Liver (tissue), 9 donors: ENCODE results near the gene ZNF189. TPM values are rescaled to one million over a fixed set of nuclear protein-coding genes. Genes with fewer than 3 reads are reported as not detected.

Source experiments
- DNase-seq: peaks from one replicate; pipeline ENCODE4 v3.0.0-alpha.2; 2017; ENCODE audit warnings: low spot score
- H3K27ac ChIP-seq, 2 donors: one replicate each; pipeline ENCODE4 v1.7.0; 2013; ENCODE audit warnings: inconsistent platforms in 2 of 2, low read length in 2 of 2, control low read depth in 1 of 2, low read depth in 1 of 2, mild to moderate bottlenecking in 1 of 2
- H3K27me3 ChIP-seq, 4 donors: one replicate each; pipeline versions ENCODE4 v1.6.1 to v1.7.0; 2013; ENCODE audit warnings: low read length in 3 of 4, inconsistent platforms in 1 of 4, mild to moderate bottlenecking in 1 of 4, moderate library complexity in 1 of 4; ENCODE audit not compliant: control insufficient read depth in 4 of 4, insufficient read depth in 4 of 4
- H3K36me3 ChIP-seq, 4 donors: one replicate each; pipeline versions ENCODE4 v1.6.1 to v1.7.0; 2013; ENCODE audit warnings: low read length in 3 of 4, mild to moderate bottlenecking in 3 of 4, low read depth in 1 of 4, moderate library complexity in 1 of 4; ENCODE audit not compliant: control insufficient read depth in 4 of 4, insufficient read depth in 3 of 4
- H3K4me1 ChIP-seq, 4 donors: one replicate each; pipeline versions ENCODE4 v1.6.1 to v1.7.0; 2013; ENCODE audit warnings: low read length in 3 of 4, mild to moderate bottlenecking in 3 of 4, moderate library complexity in 1 of 4; ENCODE audit not compliant: control insufficient read depth in 4 of 4, insufficient read depth in 4 of 4
- H3K4me3 ChIP-seq, 3 donors: one replicate each; pipeline versions ENCODE4 v1.6.1 to v1.7.0; 2013; ENCODE audit warnings: low read length in 3 of 3, control low read depth in 1 of 3, low read depth in 1 of 3, mild to moderate bottlenecking in 1 of 3
- H3K9ac ChIP-seq, 2 donors: one replicate each; pipeline ENCODE4 v1.7.0; 2013; ENCODE audit warnings: low read length in 2 of 2, mild to moderate bottlenecking in 2 of 2, moderate library complexity in 2 of 2, control low read depth in 1 of 2, low read depth in 1 of 2
- H3K9me3 ChIP-seq, 4 donors: one replicate each; pipeline versions ENCODE4 v1.6.1 to v1.7.0; 2013; ENCODE audit warnings: low read length in 3 of 4; ENCODE audit not compliant: control insufficient read depth in 4 of 4
- EGR1 ChIP-seq, 2 donors: IDR thresholded peaks; 2 replicates each; pipeline ENCODE4 v1.6.1; 2016 to 2018; ENCODE audit warnings: antibody characterized with exemption in 2 of 2, low read depth in 2 of 2
- FOXA1 ChIP-seq: IDR thresholded peaks from 2 replicates; pipeline ENCODE4 v1.6.1; 2016; ENCODE audit warnings: antibody characterized with exemption
- FOXA2 ChIP-seq: IDR thresholded peaks from 2 replicates; pipeline ENCODE4 v1.6.1; 2016; ENCODE audit warnings: antibody characterized with exemption
- GABPA ChIP-seq, 2 donors: IDR thresholded peaks in 1 of 2; conservative IDR thresholded peaks in 1 of 2; 2 replicates each; pipeline ENCODE4 v1.6.1; 2016; ENCODE audit warnings: antibody characterized with exemption in 2 of 2, mild to moderate bottlenecking in 1 of 2, moderate library complexity in 1 of 2
- HNF4A ChIP-seq, 2 donors: conservative IDR thresholded peaks; 2 replicates each; pipeline ENCODE4 v1.6.1; 2016; ENCODE audit warnings: antibody characterized with exemption in 2 of 2, mild to moderate bottlenecking in 2 of 2
- HNF4G ChIP-seq: IDR thresholded peaks from 2 replicates; pipeline ENCODE4 v1.6.1; 2016; ENCODE audit warnings: antibody characterized with exemption
- JUND ChIP-seq, 2 donors: IDR thresholded peaks; 2 replicates each; pipeline ENCODE4 v1.6.1; 2016; ENCODE audit warnings: antibody characterized with exemption in 2 of 2
- NR2F2 ChIP-seq: IDR thresholded peaks from 2 replicates; pipeline ENCODE4 v1.6.1; 2016; ENCODE audit warnings: antibody characterized with exemption
- RAD21 ChIP-seq, 2 donors: IDR thresholded peaks; 2 replicates each; pipeline ENCODE4 v1.6.1; 2016; ENCODE audit warnings: antibody characterized with exemption in 2 of 2, mild to moderate bottlenecking in 2 of 2
- RXRA ChIP-seq, 2 donors: IDR thresholded peaks; 2 replicates each; pipeline ENCODE4 v1.6.1; 2017 to 2018; ENCODE audit warnings: antibody characterized with exemption in 2 of 2, mild to moderate bottlenecking in 1 of 2
- SP1 ChIP-seq: IDR thresholded peaks from 2 replicates; pipeline ENCODE4 v1.6.1; 2018; ENCODE audit warnings: antibody characterized with exemption, mild to moderate bottlenecking
- TAF1 ChIP-seq: conservative IDR thresholded peaks from 2 replicates; pipeline ENCODE4 v1.6.1; 2016; ENCODE audit warnings: antibody characterized with exemption, mild to moderate bottlenecking
- YY1 ChIP-seq: IDR thresholded peaks from 2 replicates; pipeline ENCODE4 v1.6.1; 2016; ENCODE audit warnings: antibody characterized with exemption, mild to moderate bottlenecking
- WGBS: extraction: QIAGEN DNeasy Blood & Tissue Kit; methylation state at CpG from one replicate; pipeline ENCODE4 v1.1.7; 2013; 5-methylcytosine and 5-hydroxymethylcytosine counted together
- polyA plus RNA-seq, 2 donors: library from polyadenylated mRNA; stranded (reverse) in 1 of 2; unstranded in 1 of 2; fragments of 200-250 nt in 1 of 2; fragments of >200 nt in 1 of 2; fragmentation: Nextera tagmentation in 1 of 2; extraction: Ambion mirVana in 1 of 2; gene quantifications; one replicate each; pipeline versions ENCODE4 v1.2.1 to v1.2.3, GENCODE V29; 2013 to 2015
- total RNA-seq, 2 donors: library from RNA; depleted of rRNA; stranded (reverse); fragments of >200 nt; gene quantifications; one replicate each; pipeline ENCODE4 v1.2.3, GENCODE V29; 2014
- TF ChIP-seq, protein P1 (sequence below): fragments of 150-350 bp; IDR thresholded peaks from 2 replicates; pipeline ENCODE4 v1.5.1; 2017; ENCODE audit warnings: improper control_type of control experiment, low read depth, low read length; ENCODE audit not compliant: missing input control
- TF ChIP-seq, protein P2 (sequence below): IDR thresholded peaks from 2 replicates; pipeline ENCODE4 v1.6.1; 2016; ENCODE audit warnings: antibody characterized with exemption
- TF ChIP-seq, protein P3 (sequence below): IDR thresholded peaks from 2 replicates; pipeline ENCODE4 v1.6.1; 2016; ENCODE audit warnings: antibody characterized with exemption
- TF ChIP-seq, protein P4 (sequence below): IDR thresholded peaks from 2 replicates; pipeline ENCODE4 v1.6.1; 2016; ENCODE audit warnings: antibody characterized with exemption, mild to moderate bottlenecking
- TF ChIP-seq, protein P5 (sequence below): IDR thresholded peaks from 2 replicates; pipeline ENCODE4 v1.6.1; 2016; ENCODE audit warnings: antibody characterized with exemption
- donor health status: healthy.
- donor health status: healthy.
- donor health status: healthy.
- donor health status: healthy.
- donor health status: healthy.

The ZNF189 gene
- total and polyA plus RNA-seq, 4 donors = 4.4 to 16.1 (median 8.3) TPM

DNA sequence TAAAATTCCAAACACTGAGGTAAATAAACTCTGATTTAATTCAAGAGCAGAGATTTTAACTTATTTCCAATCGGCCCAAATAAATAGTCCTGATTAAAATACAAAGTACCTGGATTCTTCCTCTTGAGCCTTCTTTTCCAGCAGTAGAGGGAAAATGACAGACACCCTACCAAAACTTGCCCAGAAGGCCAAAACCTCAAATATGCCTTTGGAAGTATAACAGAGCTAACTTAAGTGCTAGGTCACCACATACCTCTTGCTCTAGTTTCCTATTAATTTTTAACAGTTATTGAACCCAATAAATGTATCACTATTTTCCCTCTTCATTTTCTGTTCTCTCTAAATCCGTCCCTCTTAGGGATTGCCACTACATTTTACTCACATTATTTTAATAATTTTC is 15.3 kb upstream of the ZNF189 start:
- TF ChIP-seq NR2F2 (no peak), EGR1 (IDR thresholded peaks at IDR 0.05; ENCODE audit: low read depth in 2 of 2) (no peak), GABPA (IDR thresholded peaks at IDR 0.05 in 1 of 2, conservative IDR thresholded peaks at IDR 0.05 in 1 of 2) (no peak), TAF1 (peak; percentile 67), RXRA (IDR thresholded peaks at IDR 0.05) (no peak), FOXA2 (no peak), RAD21 (IDR thresholded peaks at IDR 0.05) (peak in 1 of 2 donors; percentile 17), SP1 (no peak), JUND (IDR thresholded peaks at IDR 0.05) (no peak), FOXA1 (no peak), HNF4G (no peak), YY1 (peak; percentile 49), HNF4A (conservative IDR thresholded peaks at IDR 0.05) (no peak)
- TF ChIP-seq, protein P1, sequence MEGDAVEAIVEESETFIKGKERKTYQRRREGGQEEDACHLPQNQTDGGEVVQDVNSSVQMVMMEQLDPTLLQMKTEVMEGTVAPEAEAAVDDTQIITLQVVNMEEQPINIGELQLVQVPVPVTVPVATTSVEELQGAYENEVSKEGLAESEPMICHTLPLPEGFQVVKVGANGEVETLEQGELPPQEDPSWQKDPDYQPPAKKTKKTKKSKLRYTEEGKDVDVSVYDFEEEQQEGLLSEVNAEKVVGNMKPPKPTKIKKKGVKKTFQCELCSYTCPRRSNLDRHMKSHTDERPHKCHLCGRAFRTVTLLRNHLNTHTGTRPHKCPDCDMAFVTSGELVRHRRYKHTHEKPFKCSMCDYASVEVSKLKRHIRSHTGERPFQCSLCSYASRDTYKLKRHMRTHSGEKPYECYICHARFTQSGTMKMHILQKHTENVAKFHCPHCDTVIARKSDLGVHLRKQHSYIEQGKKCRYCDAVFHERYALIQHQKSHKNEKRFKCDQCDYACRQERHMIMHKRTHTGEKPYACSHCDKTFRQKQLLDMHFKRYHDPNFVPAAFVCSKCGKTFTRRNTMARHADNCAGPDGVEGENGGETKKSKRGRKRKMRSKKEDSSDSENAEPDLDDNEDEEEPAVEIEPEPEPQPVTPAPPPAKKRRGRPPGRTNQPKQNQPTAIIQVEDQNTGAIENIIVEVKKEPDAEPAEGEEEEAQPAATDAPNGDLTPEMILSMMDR = no peak
- TF ChIP-seq, protein P2, sequence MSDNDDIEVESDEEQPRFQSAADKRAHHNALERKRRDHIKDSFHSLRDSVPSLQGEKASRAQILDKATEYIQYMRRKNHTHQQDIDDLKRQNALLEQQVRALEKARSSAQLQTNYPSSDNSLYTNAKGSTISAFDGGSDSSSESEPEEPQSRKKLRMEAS = no peak
- TF ChIP-seq, protein P3, sequence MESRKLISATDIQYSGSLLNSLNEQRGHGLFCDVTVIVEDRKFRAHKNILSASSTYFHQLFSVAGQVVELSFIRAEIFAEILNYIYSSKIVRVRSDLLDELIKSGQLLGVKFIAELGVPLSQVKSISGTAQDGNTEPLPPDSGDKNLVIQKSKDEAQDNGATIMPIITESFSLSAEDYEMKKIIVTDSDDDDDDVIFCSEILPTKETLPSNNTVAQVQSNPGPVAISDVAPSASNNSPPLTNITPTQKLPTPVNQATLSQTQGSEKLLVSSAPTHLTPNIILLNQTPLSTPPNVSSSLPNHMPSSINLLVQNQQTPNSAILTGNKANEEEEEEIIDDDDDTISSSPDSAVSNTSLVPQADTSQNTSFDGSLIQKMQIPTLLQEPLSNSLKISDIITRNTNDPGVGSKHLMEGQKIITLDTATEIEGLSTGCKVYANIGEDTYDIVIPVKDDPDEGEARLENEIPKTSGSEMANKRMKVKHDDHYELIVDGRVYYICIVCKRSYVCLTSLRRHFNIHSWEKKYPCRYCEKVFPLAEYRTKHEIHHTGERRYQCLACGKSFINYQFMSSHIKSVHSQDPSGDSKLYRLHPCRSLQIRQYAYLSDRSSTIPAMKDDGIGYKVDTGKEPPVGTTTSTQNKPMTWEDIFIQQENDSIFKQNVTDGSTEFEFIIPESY = no peak
- TF ChIP-seq, protein P4, sequence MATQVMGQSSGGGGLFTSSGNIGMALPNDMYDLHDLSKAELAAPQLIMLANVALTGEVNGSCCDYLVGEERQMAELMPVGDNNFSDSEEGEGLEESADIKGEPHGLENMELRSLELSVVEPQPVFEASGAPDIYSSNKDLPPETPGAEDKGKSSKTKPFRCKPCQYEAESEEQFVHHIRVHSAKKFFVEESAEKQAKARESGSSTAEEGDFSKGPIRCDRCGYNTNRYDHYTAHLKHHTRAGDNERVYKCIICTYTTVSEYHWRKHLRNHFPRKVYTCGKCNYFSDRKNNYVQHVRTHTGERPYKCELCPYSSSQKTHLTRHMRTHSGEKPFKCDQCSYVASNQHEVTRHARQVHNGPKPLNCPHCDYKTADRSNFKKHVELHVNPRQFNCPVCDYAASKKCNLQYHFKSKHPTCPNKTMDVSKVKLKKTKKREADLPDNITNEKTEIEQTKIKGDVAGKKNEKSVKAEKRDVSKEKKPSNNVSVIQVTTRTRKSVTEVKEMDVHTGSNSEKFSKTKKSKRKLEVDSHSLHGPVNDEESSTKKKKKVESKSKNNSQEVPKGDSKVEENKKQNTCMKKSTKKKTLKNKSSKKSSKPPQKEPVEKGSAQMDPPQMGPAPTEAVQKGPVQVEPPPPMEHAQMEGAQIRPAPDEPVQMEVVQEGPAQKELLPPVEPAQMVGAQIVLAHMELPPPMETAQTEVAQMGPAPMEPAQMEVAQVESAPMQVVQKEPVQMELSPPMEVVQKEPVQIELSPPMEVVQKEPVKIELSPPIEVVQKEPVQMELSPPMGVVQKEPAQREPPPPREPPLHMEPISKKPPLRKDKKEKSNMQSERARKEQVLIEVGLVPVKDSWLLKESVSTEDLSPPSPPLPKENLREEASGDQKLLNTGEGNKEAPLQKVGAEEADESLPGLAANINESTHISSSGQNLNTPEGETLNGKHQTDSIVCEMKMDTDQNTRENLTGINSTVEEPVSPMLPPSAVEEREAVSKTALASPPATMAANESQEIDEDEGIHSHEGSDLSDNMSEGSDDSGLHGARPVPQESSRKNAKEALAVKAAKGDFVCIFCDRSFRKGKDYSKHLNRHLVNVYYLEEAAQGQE = peak; percentile 68
- TF ChIP-seq, protein P5, sequence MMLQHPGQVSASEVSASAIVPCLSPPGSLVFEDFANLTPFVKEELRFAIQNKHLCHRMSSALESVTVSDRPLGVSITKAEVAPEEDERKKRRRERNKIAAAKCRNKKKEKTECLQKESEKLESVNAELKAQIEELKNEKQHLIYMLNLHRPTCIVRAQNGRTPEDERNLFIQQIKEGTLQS = no peak
- Histone ChIP-seq H3K27me3 (no peaks in the 10 kb centered on the region), H3K9me3 (peaks cover 0 to 2% (median 0%) of the 10 kb centered on the region in 4 donors), H3K36me3 (peaks cover 0 to 8% (median 1%) of the 10 kb centered on the region in 4 donors), H3K27ac (peak overlapping the region; percentile 52 to 83), H3K4me1 (peaks cover 0 to 49% (median 29%) of the 10 kb centered on the region in 4 donors), H3K9ac (peak overlapping the region; percentile 59 to 94), H3K4me3 (peak overlapping the region; percentile 43 to 91 (median 64))
- WGBS = 38% methylated on average over 2 of the region's 2 CpGs
- no peak for DNase-seq
